CD1c-positive myeloid dendritic cell (primary cell): Measurements from ENCODE around the gene NANS.
A peak's percentile ranks its signal among the peaks of the same experiment; 100 is the strongest.
"Not testable (repeated sequence)": the region's sequence is repeated elsewhere in the genome, so short reads cannot be mapped to it uniquely, and the experiment has no call there.

Experiments
- DNase-seq: peaks from one replicate; pipeline ENCODE4 v3.0.0-alpha.2; 2016; ENCODE audit errors: extremely low spot score

The NANS gene

DNA sequence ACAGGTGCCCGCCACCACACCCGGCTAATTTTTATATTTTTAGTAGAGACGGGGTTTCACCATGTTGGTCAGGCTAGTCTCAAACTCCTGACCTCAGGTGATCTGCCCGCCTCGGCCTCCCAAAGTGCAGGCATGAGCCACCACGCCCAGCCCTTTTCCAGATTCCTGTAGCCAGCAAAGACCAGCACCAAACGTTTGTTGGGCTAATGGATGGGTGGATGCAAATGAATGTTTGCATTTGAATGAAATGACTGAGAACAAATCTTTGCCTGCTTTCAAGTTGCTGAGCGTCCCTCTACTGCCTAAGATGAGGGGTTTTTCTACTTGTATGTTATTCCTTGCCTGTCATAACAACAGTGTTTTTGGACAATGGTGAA, 20.0 kb downstream of the NANS start:
- DNase-seq, result not testable (repeated sequence)

- DNase-seq, result no peak
These were observed 22.4 kb downstream of the NANS start for GRCh38 chr9:98078895-98079294.

DNA sequence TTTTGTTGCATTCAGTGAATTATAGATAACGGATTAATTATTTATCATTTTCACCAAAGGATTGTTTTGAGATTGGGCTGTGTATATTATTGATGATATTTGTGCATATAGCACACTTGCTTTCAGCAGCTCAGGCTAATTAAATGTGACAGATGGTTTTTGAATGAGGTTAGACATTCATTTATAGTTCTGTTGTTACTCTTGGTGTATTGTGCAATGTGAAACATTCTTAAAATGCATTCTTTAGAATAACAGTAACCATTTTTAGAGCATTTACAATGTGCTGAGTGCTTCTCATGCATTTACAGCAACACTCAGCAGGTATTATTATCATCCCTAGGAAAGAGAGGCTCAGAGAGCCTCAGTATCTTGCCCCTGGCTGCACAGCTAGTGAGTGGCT, 23.8 kb downstream of the NANS start:
- no peak for DNase-seq

- DNase-seq, result no peak
These were observed 24.2 kb downstream of the NANS start for GRCh38 chr9:98080780-98081179.

DNA sequence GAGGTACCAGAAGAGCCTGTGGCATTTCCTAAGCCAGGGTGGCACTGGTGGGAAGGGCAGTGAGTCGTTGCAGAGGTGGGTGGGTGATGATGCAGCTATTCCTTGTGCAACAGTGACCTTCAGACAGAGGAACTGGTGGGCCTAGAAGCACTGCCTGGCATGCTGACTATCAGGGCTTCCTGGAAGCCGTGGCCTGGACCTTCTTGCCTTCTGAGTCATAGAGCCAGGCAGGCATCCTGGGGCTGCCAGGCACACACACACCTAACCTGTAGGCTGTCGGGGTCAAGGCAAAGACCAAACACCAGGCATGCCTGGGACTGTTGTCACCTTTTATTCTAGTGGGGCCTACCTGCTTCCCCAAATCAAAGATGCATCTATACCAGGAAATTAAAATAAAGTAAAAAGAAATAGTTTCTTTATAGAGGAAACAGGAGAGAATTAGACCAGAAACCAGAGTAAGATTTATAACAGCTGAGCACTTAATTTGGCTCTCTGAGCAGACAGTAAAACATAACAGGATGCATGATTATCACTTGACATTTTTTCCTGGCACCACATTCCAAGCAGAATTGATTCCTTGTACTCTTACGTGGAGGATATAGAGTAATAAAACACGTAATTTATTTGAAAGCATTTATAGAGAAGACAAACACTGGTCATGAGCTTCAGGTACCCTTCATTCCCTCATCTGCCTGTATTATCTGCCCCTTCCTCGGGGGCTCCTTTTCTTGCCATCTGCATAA, 25.1 kb downstream of the NANS start:
- DNase-seq, result peak; percentile 84

DNA sequence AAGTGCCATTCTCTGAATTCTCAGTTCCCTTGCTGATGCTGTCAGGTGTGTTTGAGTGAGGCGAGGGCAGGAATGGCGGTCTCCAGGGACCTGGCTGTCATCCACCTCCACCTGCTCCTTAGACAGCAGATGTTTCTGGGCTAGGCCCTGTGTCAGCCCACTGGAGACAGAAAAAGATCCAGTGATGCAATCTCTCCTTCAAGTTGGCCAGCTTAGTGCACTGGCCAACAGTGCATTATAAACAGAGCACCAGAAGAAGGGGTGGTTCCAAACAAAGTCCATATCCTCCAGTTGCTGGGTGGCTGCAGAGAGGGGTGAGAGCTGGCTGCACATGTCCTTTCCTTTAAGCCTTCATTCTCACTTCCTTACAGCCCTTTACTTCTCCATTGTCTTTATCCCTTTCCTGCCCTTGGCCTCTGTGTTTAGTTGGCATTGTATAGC, 26.5 kb downstream of the NANS start:
- DNase-seq, result peak; percentile 39

- DNase-seq, result no peak
These were observed 27.1 kb downstream of the NANS start for GRCh38 chr9:98083566-98084183.

- no peak for DNase-seq
These were observed 27.9 kb downstream of the NANS start for GRCh38 chr9:98084396-98084795.

GRCh38 chr9:98085058-98085457, 28.5 kb downstream of the NANS start:
- DNase-seq, result no peak

DNA sequence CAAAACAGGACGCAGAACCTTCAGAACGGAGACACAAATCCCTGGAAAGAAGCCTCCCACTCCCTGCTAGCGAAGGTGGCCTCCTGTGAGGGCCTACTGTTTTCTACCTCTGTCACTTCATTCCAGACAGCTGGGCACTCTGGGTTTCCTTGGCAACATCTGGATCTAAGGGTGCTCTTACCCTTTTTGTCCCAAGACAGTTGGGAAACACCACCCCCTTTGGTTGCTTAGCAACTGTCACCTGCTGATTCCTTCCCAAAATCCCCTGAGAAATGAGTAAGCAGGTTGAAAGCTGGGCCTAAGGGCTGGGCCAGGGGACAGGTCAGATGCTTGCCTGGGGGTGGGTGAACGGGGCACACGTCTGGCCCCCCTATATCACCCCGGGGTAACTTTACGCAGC, 29.4 kb downstream of the NANS start:
- no peak for DNase-seq

DNA sequence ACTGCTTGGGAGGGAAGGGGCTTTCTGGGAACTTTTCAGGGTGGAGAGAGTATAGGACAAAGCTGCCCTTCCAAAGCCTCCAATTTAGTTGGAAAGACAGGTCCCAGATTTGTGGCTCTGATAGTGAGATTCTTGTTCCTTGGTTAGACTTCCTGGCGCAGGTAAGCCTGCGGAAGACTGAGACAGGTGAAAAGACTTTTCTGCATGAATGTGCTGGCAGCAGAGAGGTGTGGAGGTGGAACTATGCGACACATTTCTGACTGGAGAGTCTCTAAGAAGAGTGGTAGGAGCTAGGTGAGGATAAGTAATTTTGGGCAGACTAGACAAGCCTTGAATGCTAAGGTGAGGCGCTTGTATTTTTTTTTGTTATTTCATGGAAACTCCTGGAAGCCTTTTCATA, 29.9 kb downstream of the NANS start:
- no peak for DNase-seq

- peak; percentile 64 for DNase-seq
These were observed 31.2 kb downstream of the NANS start for GRCh38 chr9:98087420-98088354.

DNA sequence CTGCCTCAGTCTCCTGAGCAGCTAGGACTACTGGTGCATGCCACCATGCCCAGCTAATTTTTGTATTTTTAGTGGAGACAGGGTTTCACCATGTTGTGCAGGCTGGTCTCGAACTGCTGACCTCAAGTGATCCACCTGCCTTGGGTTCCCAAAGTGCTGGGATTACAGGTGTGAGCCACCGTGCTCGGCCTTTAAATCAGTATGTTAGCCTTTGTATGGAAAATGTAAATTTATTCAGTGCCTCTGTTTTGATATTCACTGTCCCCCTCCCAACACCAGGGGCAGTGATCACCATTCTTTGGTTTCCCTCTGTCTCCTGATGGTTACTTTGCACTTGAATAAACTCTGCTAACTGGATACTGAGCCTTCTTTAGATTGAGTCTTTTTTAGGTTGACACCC, 34.1 kb downstream of the NANS start:
- not testable (repeated sequence) for DNase-seq

DNA sequence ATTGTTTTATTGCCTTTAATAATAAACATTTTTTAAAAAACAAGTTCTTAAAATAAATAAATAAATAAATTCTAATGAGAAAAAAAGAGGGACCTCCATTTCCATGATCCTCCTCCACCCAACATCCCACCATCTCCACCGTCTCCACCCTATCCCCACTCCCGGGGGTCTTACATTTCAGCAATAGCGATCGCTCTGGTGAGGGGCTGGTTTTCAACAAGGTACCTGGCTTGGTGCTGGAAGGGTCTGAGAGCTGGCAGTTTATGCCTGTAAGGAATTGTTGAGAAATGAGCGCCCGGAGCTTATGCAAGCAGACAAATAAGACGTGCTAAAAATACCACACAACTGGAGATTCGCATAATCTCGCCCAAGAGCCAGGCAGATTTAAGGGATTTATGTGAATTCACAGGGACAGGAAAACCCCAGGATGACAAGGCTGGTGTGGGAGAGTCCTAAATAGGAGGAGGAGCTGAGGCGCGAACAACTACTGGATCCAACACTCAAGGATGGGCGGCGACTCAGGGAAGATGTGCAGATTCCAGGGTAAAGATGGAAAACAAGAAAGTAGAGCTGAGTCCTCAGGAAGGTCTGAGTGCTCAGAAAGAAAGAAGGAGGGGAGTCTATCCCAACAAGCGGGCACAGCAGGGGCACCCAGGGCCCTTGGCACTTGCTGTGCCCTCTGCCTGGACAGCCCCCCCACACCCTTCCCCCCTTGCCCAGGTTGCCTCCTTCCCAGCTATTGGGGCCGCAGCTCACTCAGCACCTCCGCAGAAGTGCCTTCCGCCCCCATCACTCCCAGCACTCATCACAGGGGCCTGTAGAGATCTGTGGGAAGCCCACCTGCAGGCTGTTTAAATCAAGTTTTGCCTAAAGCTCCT, 35.4 kb downstream of the NANS start:
- no peak for DNase-seq

DNA sequence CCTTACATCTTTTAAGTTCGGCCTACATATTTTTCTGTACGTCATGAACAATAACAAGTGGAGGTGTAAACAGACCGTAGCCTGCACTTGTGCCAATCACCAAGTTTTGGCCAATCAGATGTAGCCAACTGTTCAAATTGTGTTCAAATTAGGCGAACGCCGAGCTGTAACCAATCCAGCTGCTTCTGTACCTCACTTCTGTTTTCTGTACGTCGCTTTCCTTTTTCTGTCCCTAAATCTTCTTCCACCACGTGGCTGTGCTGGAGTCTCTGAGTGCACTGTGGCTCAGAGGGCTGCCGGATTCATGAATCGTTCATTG, 36.0 kb downstream of the NANS start:
- DNase-seq, result no peak

DNA sequence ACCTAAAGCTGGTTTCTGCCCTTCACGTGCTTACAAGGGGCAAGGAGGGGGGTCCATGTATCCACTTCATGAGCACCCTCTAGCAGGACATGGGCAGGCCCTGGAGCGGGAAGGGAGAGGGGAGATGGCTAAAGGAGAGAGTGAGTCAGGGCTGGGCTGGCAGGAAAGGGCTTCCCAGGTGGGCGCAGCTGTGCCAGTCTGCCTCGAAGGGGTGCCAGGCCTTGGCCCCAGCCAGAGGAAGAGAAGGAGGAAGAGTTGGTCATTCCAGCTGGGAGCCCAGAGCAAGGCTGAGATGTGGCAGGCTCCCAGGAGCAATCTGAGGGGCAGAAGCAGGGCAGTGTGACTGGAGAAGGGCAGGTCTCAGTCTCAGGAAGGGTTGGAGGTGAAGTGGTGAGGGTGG, 37.8 kb downstream of the NANS start:
- DNase-seq, result no peak

DNA sequence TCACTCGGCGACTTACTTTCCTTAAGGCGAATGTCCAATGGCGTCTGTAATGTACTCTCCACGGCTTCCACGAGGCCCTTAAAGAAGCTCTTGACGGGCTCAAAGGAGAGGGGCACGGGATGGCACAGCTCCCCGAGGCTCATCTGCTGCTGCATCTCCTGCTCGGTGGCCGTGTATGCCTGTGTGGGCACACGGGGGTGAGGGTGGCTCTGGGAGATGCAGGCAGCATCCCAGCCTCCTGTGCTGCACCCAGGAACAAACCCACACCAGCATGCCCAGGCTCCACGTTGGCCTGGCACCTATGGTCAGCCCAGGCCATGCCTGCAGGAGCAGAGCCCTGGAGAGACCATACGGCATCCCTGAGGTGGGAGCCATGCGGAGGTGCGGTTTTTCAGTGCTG, 38.3 kb downstream of the NANS start:
- no peak for DNase-seq

GRCh38 chr9:98095401-98095800, 38.9 kb downstream of the NANS start:
- no peak for DNase-seq

GRCh38 chr9:98096091-98096490, 39.6 kb downstream of the NANS start:
- DNase-seq, result no peak

DNA sequence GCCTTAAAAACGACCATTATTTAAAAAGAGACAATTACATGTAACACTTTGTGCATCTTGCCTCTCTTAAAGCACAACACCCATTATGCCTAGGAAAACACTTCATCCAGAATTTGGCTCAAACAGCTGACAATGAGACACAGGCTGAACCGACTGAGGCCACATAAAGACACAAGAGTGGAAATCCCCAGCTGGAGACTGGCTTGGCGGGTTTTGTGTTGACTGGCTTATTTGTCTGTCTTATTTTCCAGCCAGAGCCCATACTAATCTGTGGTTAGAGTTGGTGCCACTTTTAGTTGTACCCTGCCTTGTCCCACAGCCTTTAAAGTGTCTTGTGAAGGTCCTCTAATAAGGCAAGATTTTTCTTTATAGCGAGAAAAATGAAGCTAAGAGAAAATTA, 41.3 kb downstream of the NANS start:
- DNase-seq, result no peak

DNA sequence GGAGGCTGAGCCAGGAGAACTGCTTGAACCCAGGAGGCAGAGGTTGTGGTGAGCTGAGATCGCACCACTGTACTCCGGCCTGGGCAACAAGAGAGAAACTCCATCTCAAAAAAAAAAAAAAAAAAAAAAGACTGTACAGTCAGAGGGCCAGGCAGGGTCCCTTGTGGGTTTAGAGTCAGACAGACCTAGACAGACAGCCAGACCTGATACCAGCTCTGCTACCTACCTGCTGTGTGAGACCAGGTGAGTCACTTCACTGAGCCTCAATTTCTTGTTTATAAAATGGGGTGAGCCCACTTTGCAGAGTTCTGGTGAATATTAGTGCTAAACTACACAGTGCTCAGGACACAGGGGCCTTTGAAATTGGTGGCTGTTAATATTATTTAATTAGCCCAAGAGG, 42.8 kb downstream of the NANS start:
- DNase-seq, result no peak

DNA sequence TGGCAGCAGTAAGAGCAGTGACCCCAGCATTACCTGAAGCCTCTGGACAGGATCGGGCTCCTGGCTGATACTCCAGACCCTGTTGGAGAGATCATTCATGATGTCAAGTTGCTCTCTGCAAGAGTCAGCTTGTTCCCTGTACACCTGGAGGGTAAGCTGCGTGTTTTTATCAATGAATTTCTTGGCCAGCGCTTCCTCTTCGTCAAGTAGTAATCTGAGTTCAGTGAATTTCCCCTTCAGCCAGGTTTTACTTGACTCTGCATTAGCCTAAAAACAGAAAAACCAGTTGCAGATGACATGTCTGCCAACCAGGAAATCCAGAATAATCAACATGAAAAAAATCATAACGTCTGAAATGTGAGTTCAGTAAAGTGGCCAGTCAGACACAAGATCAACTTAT, 43.4 kb downstream of the NANS start:
- DNase-seq, result no peak
